ENCODE data around the gene DIAPH3.

DIAPH3 gene

DNA sequence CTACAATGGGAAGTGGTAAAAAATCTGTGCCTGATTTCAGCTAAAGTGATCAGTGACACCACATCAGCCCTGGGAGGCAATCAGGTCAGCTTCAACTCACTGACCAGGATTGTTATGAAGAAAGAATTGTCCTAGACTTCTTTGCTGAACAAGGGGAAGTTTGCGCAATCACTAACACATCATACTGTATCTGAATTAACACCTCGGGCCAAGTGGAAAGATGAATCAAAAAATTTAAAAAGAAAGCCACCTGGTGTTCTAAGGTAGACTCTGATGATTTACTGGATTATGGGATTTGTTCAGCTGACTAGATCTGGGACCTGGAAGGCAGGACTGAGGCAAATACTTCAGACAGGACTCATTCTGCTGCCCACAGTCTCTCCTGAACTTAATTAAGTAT is 161.8 kb downstream of the DIAPH3 start:
- H2BK120ac ChIP-seq (ENCODE audit: low read depth, low read length): no peak overlapping the region
- H4K8ac ChIP-seq (ENCODE audit: low read length): no peak overlapping the region
- no peak overlapping the region for H3K4me2 ChIP-seq (ENCODE audit: low read length, poor library complexity, severe bottlenecking)
- H3K9ac ChIP-seq (ENCODE audit: low read length): no peak overlapping the region
- WGBS: 86% methylated on average over 1 of the region's 2 CpGs
- no peaks in the 10 kb centered on the region for H3K27me3 ChIP-seq (ENCODE audit: control insufficient read depth in 1 of 2, insufficient read depth in 1 of 2, low read length in 2 of 2)
- H4K91ac ChIP-seq (ENCODE audit: low read length): no peak overlapping the region
- no peaks in the 10 kb centered on the region for H3K9me3 ChIP-seq (ENCODE audit: control insufficient read depth, low read length)
- H2BK15ac ChIP-seq (ENCODE audit: low read depth, poor library complexity, severe bottlenecking): no peak overlapping the region
- H3K18ac ChIP-seq (ENCODE audit: low read depth in 1 of 2, low read length in 2 of 2): no peak overlapping the region
- no peak overlapping the region for H3K4me3 ChIP-seq (ENCODE audit: insufficient read depth in 1 of 2, low read depth in 1 of 2, low read length in 2 of 2)
- no peak overlapping the region for H2BK12ac ChIP-seq (ENCODE audit: low read length in 2 of 2)
- no peak for DNase-seq
- peaks cover 22% of the 10 kb centered on the region for H3K79me1 ChIP-seq (replicated peaks; ENCODE audit: low read length, poor library complexity, severe bottlenecking)
- H3K27ac ChIP-seq (ENCODE audit: low read length, poor library complexity, severe bottlenecking): no peak overlapping the region
- H3K23ac ChIP-seq (ENCODE audit: low read length in 2 of 2): no peak overlapping the region
- H2AFZ ChIP-seq (ENCODE audit: low read depth, low read length): no peak overlapping the region
- H2AK5ac ChIP-seq (ENCODE audit: low read length, severe bottlenecking): no peak overlapping the region
- no peak overlapping the region for H3K14ac ChIP-seq (ENCODE audit: low read length in 2 of 2)
- no peaks in the 10 kb centered on the region for H3K4me1 ChIP-seq (ENCODE audit: control insufficient read depth, insufficient read depth, low read depth, low read length)
- H2BK5ac ChIP-seq (ENCODE audit: low read depth, low read length, poor library complexity, severe bottlenecking): no peak overlapping the region
- H3K36me3 ChIP-seq (ENCODE audit: control insufficient read depth in 1 of 2, insufficient read depth in 2 of 2, low read depth in 1 of 2, low read length in 2 of 2): peaks cover 0 to 3% of the 10 kb centered on the region in 2 experiments
- H3K4ac ChIP-seq (ENCODE audit: low read depth in 1 of 2, low read length in 2 of 2): no peak overlapping the region

DNA sequence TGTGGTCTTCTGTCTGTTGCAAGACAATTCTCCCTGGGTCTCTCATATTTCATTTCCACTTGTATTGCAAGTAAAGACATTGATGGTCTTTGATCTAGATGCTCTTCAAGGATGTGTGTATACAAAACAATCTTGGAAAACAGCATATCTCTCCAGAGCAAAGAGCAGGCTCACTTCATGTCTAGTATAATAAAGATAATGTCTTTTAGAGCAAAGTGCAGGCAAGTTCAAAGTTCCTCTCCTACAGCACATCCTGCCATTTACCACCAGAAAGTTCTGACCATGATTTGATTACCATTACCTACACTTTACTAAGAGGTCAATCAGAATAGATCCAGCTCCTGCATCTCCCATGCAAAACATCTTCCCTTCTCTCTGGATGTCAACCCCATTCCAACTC is 162.8 kb downstream of the DIAPH3 start:
- Histone ChIP-seq H3K18ac (ENCODE audit: low read depth in 1 of 2, low read length in 2 of 2) (no peak overlapping the region), H3K4me2 (ENCODE audit: low read length, poor library complexity, severe bottlenecking) (no peak overlapping the region), H3K27me3 (ENCODE audit: control insufficient read depth in 1 of 2, insufficient read depth in 1 of 2, low read length in 2 of 2) (no peaks in the 10 kb centered on the region), H3K9ac (ENCODE audit: low read length) (no peak overlapping the region), H4K91ac (ENCODE audit: low read length) (no peak overlapping the region), H3K27ac (ENCODE audit: low read length, poor library complexity, severe bottlenecking) (no peak overlapping the region), H3K23ac (ENCODE audit: low read length in 2 of 2) (no peak overlapping the region), H2AFZ (ENCODE audit: low read depth, low read length) (no peak overlapping the region), H2BK5ac (ENCODE audit: low read depth, low read length, poor library complexity, severe bottlenecking) (no peak overlapping the region), H3K4me1 (ENCODE audit: control insufficient read depth, insufficient read depth, low read depth, low read length) (no peaks in the 10 kb centered on the region), H3K4ac (ENCODE audit: low read depth in 1 of 2, low read length in 2 of 2) (no peak overlapping the region), H2BK120ac (ENCODE audit: low read depth, low read length) (no peak overlapping the region), H3K9me3 (ENCODE audit: control insufficient read depth, low read length) (no peaks in the 10 kb centered on the region), H4K8ac (ENCODE audit: low read length) (no peak overlapping the region), H3K36me3 (ENCODE audit: control insufficient read depth in 1 of 2, insufficient read depth in 2 of 2, low read depth in 1 of 2, low read length in 2 of 2) (peaks cover 0 to 3% of the 10 kb centered on the region in 2 experiments), H3K4me3 (ENCODE audit: insufficient read depth in 1 of 2, low read depth in 1 of 2, low read length in 2 of 2) (no peak overlapping the region), H2BK12ac (ENCODE audit: low read length in 2 of 2) (no peak overlapping the region), H2BK15ac (ENCODE audit: low read depth, poor library complexity, severe bottlenecking) (no peak overlapping the region), H3K14ac (ENCODE audit: low read length in 2 of 2) (no peak overlapping the region), H3K79me1 (replicated peaks; ENCODE audit: low read length, poor library complexity, severe bottlenecking) (peaks cover 23% of the 10 kb centered on the region), H2AK5ac (ENCODE audit: low read length, severe bottlenecking) (no peak overlapping the region)
- no peak for DNase-seq

DNA sequence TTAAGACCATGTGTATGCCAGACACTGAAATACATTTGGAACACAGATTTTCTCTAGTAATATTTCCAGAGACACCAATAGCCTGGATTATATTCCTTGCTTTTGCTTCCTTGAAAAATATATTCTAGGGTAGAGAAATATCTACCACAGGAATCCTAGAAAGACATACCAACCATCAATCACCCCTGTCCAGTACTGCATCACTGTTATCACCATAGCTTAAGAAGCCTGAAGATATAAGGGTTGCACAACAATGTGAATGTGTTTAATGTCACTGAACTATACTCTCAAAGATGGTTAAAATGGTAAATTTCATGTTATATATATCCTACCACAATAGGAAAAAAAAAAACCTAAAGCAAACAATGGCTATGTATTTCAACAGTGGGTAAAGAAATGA is 163.6 kb downstream of the DIAPH3 start:
- Histone ChIP-seq H3K4me2 (ENCODE audit: low read length, poor library complexity, severe bottlenecking) (no peak overlapping the region), H3K4me3 (ENCODE audit: insufficient read depth in 1 of 2, low read depth in 1 of 2, low read length in 2 of 2) (no peak overlapping the region), H3K9me3 (ENCODE audit: control insufficient read depth, low read length) (no peaks in the 10 kb centered on the region), H2BK120ac (ENCODE audit: low read depth, low read length) (no peak overlapping the region), H3K23ac (ENCODE audit: low read length in 2 of 2) (no peak overlapping the region), H3K4ac (ENCODE audit: low read depth in 1 of 2, low read length in 2 of 2) (no peak overlapping the region), H2BK15ac (ENCODE audit: low read depth, poor library complexity, severe bottlenecking) (no peak overlapping the region), H3K18ac (ENCODE audit: low read depth in 1 of 2, low read length in 2 of 2) (no peak overlapping the region), H4K8ac (ENCODE audit: low read length) (no peak overlapping the region), H2AFZ (ENCODE audit: low read depth, low read length) (no peak overlapping the region), H3K36me3 (ENCODE audit: control insufficient read depth in 1 of 2, insufficient read depth in 2 of 2, low read depth in 1 of 2, low read length in 2 of 2) (peaks cover 0 to 3% of the 10 kb centered on the region in 2 experiments), H2AK5ac (ENCODE audit: low read length, severe bottlenecking) (no peak overlapping the region), H4K91ac (ENCODE audit: low read length) (no peak overlapping the region), H3K27ac (ENCODE audit: low read length, poor library complexity, severe bottlenecking) (no peak overlapping the region), H3K4me1 (ENCODE audit: control insufficient read depth, insufficient read depth, low read depth, low read length) (no peaks in the 10 kb centered on the region), H2BK5ac (ENCODE audit: low read depth, low read length, poor library complexity, severe bottlenecking) (no peak overlapping the region), H3K14ac (ENCODE audit: low read length in 2 of 2) (no peak overlapping the region), H3K9ac (ENCODE audit: low read length) (no peak overlapping the region), H3K27me3 (ENCODE audit: control insufficient read depth in 1 of 2, insufficient read depth in 1 of 2, low read length in 2 of 2) (no peaks in the 10 kb centered on the region), H2BK12ac (ENCODE audit: low read length in 2 of 2) (no peak overlapping the region), H3K79me1 (replicated peaks; ENCODE audit: low read length, poor library complexity, severe bottlenecking) (peaks cover 27% of the 10 kb centered on the region)
- peak; percentile 11 for DNase-seq

DNA sequence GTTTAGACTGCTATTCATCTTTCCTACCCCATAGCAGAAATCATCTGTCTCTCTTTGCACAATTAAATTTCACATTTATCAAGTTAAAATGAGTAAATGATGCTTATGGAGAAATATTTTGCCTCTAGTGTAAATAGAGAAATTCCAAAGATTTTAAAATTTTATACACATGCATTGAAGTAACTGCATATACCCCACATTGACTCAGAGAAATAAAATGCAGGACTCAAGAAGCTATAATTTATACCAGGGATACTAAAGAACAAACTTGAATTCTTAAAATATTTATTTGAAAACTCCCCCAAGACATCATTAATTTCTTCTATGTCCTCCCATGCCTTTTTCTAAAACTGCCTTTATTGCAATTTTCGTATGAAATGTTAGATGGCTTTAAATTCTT is 165.8 kb downstream of the DIAPH3 start:
- Histone ChIP-seq H3K18ac (ENCODE audit: low read depth in 1 of 2, low read length in 2 of 2) (no peak overlapping the region), H3K4me1 (ENCODE audit: control insufficient read depth, insufficient read depth, low read depth, low read length) (no peaks in the 10 kb centered on the region), H3K9ac (ENCODE audit: low read length) (no peak overlapping the region), H4K8ac (ENCODE audit: low read length) (no peak overlapping the region), H2BK5ac (ENCODE audit: low read depth, low read length, poor library complexity, severe bottlenecking) (no peak overlapping the region), H2AK5ac (ENCODE audit: low read length, severe bottlenecking) (no peak overlapping the region), H3K79me1 (replicated peaks; ENCODE audit: low read length, poor library complexity, severe bottlenecking) (peaks cover 28% of the 10 kb centered on the region), H3K4me2 (ENCODE audit: low read length, poor library complexity, severe bottlenecking) (no peak overlapping the region), H3K27ac (ENCODE audit: low read length, poor library complexity, severe bottlenecking) (no peak overlapping the region), H3K4ac (ENCODE audit: low read depth in 1 of 2, low read length in 2 of 2) (no peak overlapping the region), H3K9me3 (ENCODE audit: control insufficient read depth, low read length) (no peaks in the 10 kb centered on the region), H3K14ac (ENCODE audit: low read length in 2 of 2) (no peak overlapping the region), H2BK15ac (ENCODE audit: low read depth, poor library complexity, severe bottlenecking) (no peak overlapping the region), H3K4me3 (ENCODE audit: insufficient read depth in 1 of 2, low read depth in 1 of 2, low read length in 2 of 2) (no peak overlapping the region), H2BK12ac (ENCODE audit: low read length in 2 of 2) (no peak overlapping the region), H3K23ac (ENCODE audit: low read length in 2 of 2) (no peak overlapping the region), H4K91ac (ENCODE audit: low read length) (no peak overlapping the region), H3K27me3 (ENCODE audit: control insufficient read depth in 1 of 2, insufficient read depth in 1 of 2, low read length in 2 of 2) (no peaks in the 10 kb centered on the region), H2AFZ (ENCODE audit: low read depth, low read length) (no peak overlapping the region), H3K36me3 (ENCODE audit: control insufficient read depth in 1 of 2, insufficient read depth in 2 of 2, low read depth in 1 of 2, low read length in 2 of 2) (peaks cover 0 to 2% of the 10 kb centered on the region in 2 experiments), H2BK120ac (ENCODE audit: low read depth, low read length) (no peak overlapping the region)
- no peak for DNase-seq
- no CpG with 5 or more reads among the region's 1 CpG for WGBS

Data from mesenchymal stem cell (in vitro differentiated cells and primary cell).